LNCaP clone FGC (cell line): ENCODE measurements around the gene LRRC71.

ENCODE experiments used
- DNase-seq: peaks from one replicate; pipeline ENCODE4 v3.0.0-alpha.2; 2011; ENCODE audit warnings: low read depth
- H3K4me3 ChIP-seq: 2 replicates; pipeline ENCODE4 v1.5.1; 2011; ENCODE audit warnings: mild to moderate bottlenecking, low read depth, low read length, control low read depth
- CTCF ChIP-seq: IDR thresholded peaks from 2 replicates; pipeline ENCODE4 v1.5.1; 2012; ENCODE audit warnings: mild to moderate bottlenecking; ENCODE audit not compliant: control insufficient read depth, insufficient read depth; ENCODE audit errors: extremely low read depth

Gene LRRC71

GRCh38 chr1:156884560-156885184 is 35.8 kb upstream of the LRRC71 start:
- no peak overlapping the region for H3K4me3 ChIP-seq
- no peak for DNase-seq

GRCh38 chr1:156885314-156885713 is 35.1 kb upstream of the LRRC71 start:
- no peak for DNase-seq

More at GRCh38 chr1:156884560-156885184, 35.8 kb upstream of the LRRC71 start:
- no peak for TF ChIP-seq CTCF

GRCh38 chr1:156885880-156886355 is 34.5 kb upstream of the LRRC71 start:
- no peak for DNase-seq
- H3K4me3 ChIP-seq = no peak overlapping the region
- no peak for TF ChIP-seq CTCF

More at GRCh38 chr1:156885314-156885713, 35.1 kb upstream of the LRRC71 start:
- no peak for TF ChIP-seq CTCF
- H3K4me3 ChIP-seq = no peak overlapping the region

GRCh38 chr1:156886583-156887281 is 33.7 kb upstream of the LRRC71 start:
- no peak for TF ChIP-seq CTCF
- no peak overlapping the region for H3K4me3 ChIP-seq
- no peak for DNase-seq

GRCh38 chr1:156887317-156887716 is 33.1 kb upstream of the LRRC71 start:
- DNase-seq = no peak
- TF ChIP-seq CTCF = no peak
- H3K4me3 ChIP-seq = no peak overlapping the region

GRCh38 chr1:156887734-156888133 is 32.7 kb upstream of the LRRC71 start:
- no peak for TF ChIP-seq CTCF
- H3K4me3 ChIP-seq = no peak overlapping the region
- no peak for DNase-seq
